Neural progenitor cell (in vitro differentiated cells): Measurements from ENCODE around the gene MBP. TPM values are rescaled to one million over a fixed set of nuclear protein-coding genes. Genes with fewer than 3 reads are reported as not detected.

Experiments used
- DNase-seq: peaks from one replicate; pipeline ENCODE4 v3.0.0-alpha.2; 2016; ENCODE audit warnings: low spot score
- H2AFZ ChIP-seq: fragments of 200-600 bp; sonication (generic); replicated peaks from 2 replicates; pipeline ENCODE4 v1.6.1; 2016; ENCODE audit warnings: antibody characterized with exemption
- H3F3A ChIP-seq: fragments of 200-600 bp; sonication (generic); 2 replicates; pipeline ENCODE4 v1.6.1; 2016; ENCODE audit warnings: antibody characterized with exemption, low read depth
- H3K27ac ChIP-seq: fragments of 200-600 bp; sonication (generic); 2 replicates; pipeline ENCODE4 v1.5.1; 2016; ENCODE audit warnings: mild to moderate bottlenecking
- H3K27me3 ChIP-seq: fragments of 200-600 bp; sonication (generic); 2 replicates; pipeline ENCODE4 v1.6.1; 2016; ENCODE audit warnings: mild to moderate bottlenecking, moderate library complexity
- H3K36me3 ChIP-seq: fragments of 200-600 bp; sonication (generic); 2 replicates; pipeline ENCODE4 v1.5.1; 2016
- H3K4me1 ChIP-seq: fragments of 200-600 bp; sonication (generic); 2 replicates; pipeline ENCODE4 v1.6.1; 2016; ENCODE audit warnings: mixed run types
- H3K4me2 ChIP-seq: fragments of 200-600 bp; sonication (generic); 2 replicates; pipeline ENCODE4 v1.6.1; 2016
- H3K4me3 ChIP-seq: fragments of 200-600 bp; sonication (generic); 2 replicates; pipeline ENCODE4 v1.5.1; 2016
- H3K79me2 ChIP-seq: fragments of 200-600 bp; sonication (generic); 2 replicates; pipeline ENCODE4 v1.6.1; 2016; ENCODE audit warnings: low read depth
- H3K9ac ChIP-seq: fragments of 200-600 bp; sonication (generic); 2 replicates; pipeline ENCODE4 v1.6.1; 2016
- H3K9me3 ChIP-seq: fragments of 200-600 bp; sonication (generic); 2 replicates; pipeline ENCODE4 v1.5.1; 2016; ENCODE audit warnings: low read depth
- H4K20me1 ChIP-seq: fragments of 200-600 bp; sonication (generic); 2 replicates; pipeline ENCODE4 v1.6.1; 2016; ENCODE audit warnings: low read depth
- H3K27ac Mint-ChIP-seq: 3 replicates; pipeline ENCODE4 v1.8.0; 2021; ENCODE audit warnings: mixed read lengths
- H3K27me3 Mint-ChIP-seq: 2 replicates; pipeline ENCODE4 v1.8.0; 2022; ENCODE audit warnings: low read depth, mild to moderate bottlenecking, inconsistent platforms, moderate library complexity, mixed read lengths; ENCODE audit not compliant: insufficient read depth
- H3K36me3 Mint-ChIP-seq: 3 replicates; pipeline ENCODE4 v1.8.0; 2021; ENCODE audit warnings: mixed read lengths
- H3K4me1 Mint-ChIP-seq: 3 replicates; pipeline ENCODE4 v1.8.0; 2021; ENCODE audit warnings: mixed read lengths
- H3K4me3 Mint-ChIP-seq: 3 replicates; pipeline ENCODE4 v1.8.0; 2021; ENCODE audit warnings: mild to moderate bottlenecking, moderate library complexity, mixed read lengths
- H3K9me3 Mint-ChIP-seq: 3 replicates; pipeline ENCODE4 v1.8.0; 2020; ENCODE audit warnings: mixed read lengths
- CTCF ChIP-seq: fragments of 200-600 bp; sonication (generic); IDR thresholded peaks from 2 replicates; pipeline ENCODE4 v1.5.1; 2017; ENCODE audit warnings: antibody characterized with exemption, mild to moderate bottlenecking
- EZH2 ChIP-seq: fragments of 200-600 bp; sonication (generic); IDR thresholded peaks from 2 replicates; pipeline ENCODE4 v1.6.1; 2017; ENCODE audit warnings: antibody characterized with exemption, mild to moderate bottlenecking, moderate library complexity
- EZH2phosphoT487 ChIP-seq: fragments of 200-600 bp; sonication (generic); IDR thresholded peaks from 2 replicates; pipeline ENCODE4 v1.6.1; 2017; ENCODE audit warnings: antibody characterized with exemption
- total RNA-seq: library from RNA; depleted of rRNA; stranded (reverse); fragments of >200 nt; gene quantifications from 2 replicates; pipeline ENCODE4 v1.2.3, GENCODE V29; 2015; ENCODE audit warnings: low replicate concordance

Gene MBP
- total RNA-seq, 1 donor from 2014 or later = 0.64 TPM

GRCh38 chr18:76982038-76982437 lies 150.5 kb downstream of the MBP start:
- TF ChIP-seq EZH2 (no peak), CTCF (no peak), EZH2phosphoT487 (no peak)
- Histone ChIP-seq H3K4me2 (no peak overlapping the region), H3F3A (no peaks in the 10 kb centered on the region), H4K20me1 (no peaks in the 10 kb centered on the region), H3K27ac (no peak overlapping the region), H3K79me2 (no peaks in the 10 kb centered on the region), H3K9ac (no peak overlapping the region), H3K36me3 (no peaks in the 10 kb centered on the region), H3K4me3 (no peak overlapping the region), H2AFZ (no peak overlapping the region), H3K9me3 (no peaks in the 10 kb centered on the region), H3K27me3 (no peaks in the 10 kb centered on the region), H3K4me1 (peaks cover 19% of the 10 kb centered on the region)
- no peak overlapping the region for H3K4me3 Mint-ChIP-seq
- H3K9me3 Mint-ChIP-seq = no peaks in the 10 kb centered on the region
- DNase-seq = no peak
- H3K27me3 Mint-ChIP-seq = peaks cover 2% of the 10 kb centered on the region
- H3K36me3 Mint-ChIP-seq = peaks cover 7% of the 10 kb centered on the region
- no peak overlapping the region for H3K27ac Mint-ChIP-seq
- peaks cover 49% of the 10 kb centered on the region for H3K4me1 Mint-ChIP-seq

- peaks cover 2% of the 10 kb centered on the region for H3K27me3 Mint-ChIP-seq
- H3K27ac Mint-ChIP-seq = no peak overlapping the region
- H3K27me3 ChIP-seq = no peaks in the 10 kb centered on the region
- H3K4me1 ChIP-seq = peaks cover 19% of the 10 kb centered on the region
- no peak for TF ChIP-seq EZH2
- no peak for TF ChIP-seq CTCF
- TF ChIP-seq EZH2phosphoT487 = no peak
- no peaks in the 10 kb centered on the region for H3K79me2 ChIP-seq
- H3K4me1 Mint-ChIP-seq = peaks cover 46% of the 10 kb centered on the region
- no peak for DNase-seq
- H3K36me3 Mint-ChIP-seq = peaks cover 7% of the 10 kb centered on the region
- no peak overlapping the region for H3K4me3 Mint-ChIP-seq
- H3K9me3 Mint-ChIP-seq = no peaks in the 10 kb centered on the region
- H3K4me3 ChIP-seq = no peak overlapping the region
- H3K9ac ChIP-seq = no peak overlapping the region
- no peak overlapping the region for H3K27ac ChIP-seq
- no peak overlapping the region for H3K4me2 ChIP-seq
- no peaks in the 10 kb centered on the region for H3K9me3 ChIP-seq
- H4K20me1 ChIP-seq = no peaks in the 10 kb centered on the region
- H2AFZ ChIP-seq = no peak overlapping the region
- H3F3A ChIP-seq = no peaks in the 10 kb centered on the region
- H3K36me3 ChIP-seq = no peaks in the 10 kb centered on the region
Measured at GRCh38 chr18:76981396-76981968, 151.1 kb downstream of the MBP start.

GRCh38 chr18:76980663-76981395 lies 151.8 kb downstream of the MBP start:
- H3K4me3 Mint-ChIP-seq = no peak overlapping the region
- Histone ChIP-seq H3K9me3 (no peaks in the 10 kb centered on the region), H3F3A (no peaks in the 10 kb centered on the region), H3K4me2 (no peak overlapping the region), H3K36me3 (no peaks in the 10 kb centered on the region), H3K4me1 (peaks cover 19% of the 10 kb centered on the region), H3K27ac (no peak overlapping the region), H3K79me2 (no peaks in the 10 kb centered on the region), H3K27me3 (no peaks in the 10 kb centered on the region), H4K20me1 (no peaks in the 10 kb centered on the region), H3K9ac (no peak overlapping the region), H3K4me3 (no peak overlapping the region), H2AFZ (no peak overlapping the region)
- peaks cover 7% of the 10 kb centered on the region for H3K36me3 Mint-ChIP-seq
- DNase-seq = no peak
- TF ChIP-seq EZH2 = no peak
- no peak for TF ChIP-seq CTCF
- no peak for TF ChIP-seq EZH2phosphoT487
- H3K27ac Mint-ChIP-seq = no peak overlapping the region
- H3K27me3 Mint-ChIP-seq = peaks cover 2% of the 10 kb centered on the region
- H3K9me3 Mint-ChIP-seq = no peaks in the 10 kb centered on the region
- peaks cover 46% of the 10 kb centered on the region for H3K4me1 Mint-ChIP-seq
